ENCODE data around the gene KHDC4.

GRCh38 chr1:155971910-155972809, 37.9 kb upstream of the KHDC4 start:
- no peak for TF ChIP-seq CTCF (IDR thresholded peaks at IDR 0.05; ENCODE audit: low read depth, low read length, missing input control)
- TF ChIP-seq JUND (IDR thresholded peaks at IDR 0.05), result no peak
- no peak for TF ChIP-seq ATF3 (IDR thresholded peaks at IDR 0.05)
- peak in 1 of 2 donors; percentile 17 for TF ChIP-seq RXRA (IDR thresholded peaks at IDR 0.05)
- TF ChIP-seq RAD21 (IDR thresholded peaks at IDR 0.05), result no peak
- no peak for TF ChIP-seq REST (IDR thresholded peaks at IDR 0.05)
- no peak for TF ChIP-seq MAX (IDR thresholded peaks at IDR 0.05)
- TF ChIP-seq HNF4G (IDR thresholded peaks at IDR 0.05), result no peak
- TF ChIP-seq SP1 (IDR thresholded peaks at IDR 0.05), result peak; percentile 40
- TF ChIP-seq YY1 (IDR thresholded peaks at IDR 0.05), result peak; percentile 10
